ENCODE results near the gene SLC35F1. TPM values are rescaled to one million over a fixed set of nuclear protein-coding genes. Genes with fewer than 3 reads are reported as not detected.

Gene SLC35F1
- total RNA-seq, 2 experiments from 2014 or later, result 0.09 TPM

GRCh38 chr6:118305081-118305480 is 398.0 kb downstream of the SLC35F1 start:
- Mint-ChIP-seq H3K4me1 (ENCODE audit: low read depth) (no peaks in the 10 kb centered on the region), H3K36me3 (ENCODE audit: low read depth) (no peaks in the 10 kb centered on the region), H3K4me3 (no peak overlapping the region), H3K27me3 (no peaks in the 10 kb centered on the region), H3K27ac (no peak overlapping the region), H3K9me3 (no peaks in the 10 kb centered on the region)
- CTCF ChIA-PET, result no interaction called here
- ATAC-seq (no peak), DNase-seq (no peak)
- POLR2A ChIA-PET, result no interaction called here
- intact Hi-C loops (cut with micrococcal nuclease), result no loop called here
- no peak for TF ChIP-seq CTCF (IDR thresholded peaks at IDR 0.05)

GRCh38 chr6:118306392-118307238 is 399.6 kb downstream of the SLC35F1 start:
- ChIA-PET CTCF (no interaction called here), POLR2A (no interaction called here)
- intact Hi-C loops (cut with micrococcal nuclease), result no loop called here
- Mint-ChIP-seq H3K4me1 (ENCODE audit: low read depth) (no peaks in the 10 kb centered on the region), H3K27me3 (no peaks in the 10 kb centered on the region), H3K4me3 (no peak overlapping the region), H3K36me3 (ENCODE audit: low read depth) (no peaks in the 10 kb centered on the region), H3K9me3 (no peaks in the 10 kb centered on the region), H3K27ac (no peak overlapping the region)
- TF ChIP-seq CTCF (IDR thresholded peaks at IDR 0.05), result no peak
- ATAC-seq (no peak), DNase-seq (no peak)

GRCh38 chr6:118307581-118307980 is 400.5 kb downstream of the SLC35F1 start:
- Mint-ChIP-seq H3K9me3 (no peaks in the 10 kb centered on the region), H3K27me3 (no peaks in the 10 kb centered on the region), H3K36me3 (ENCODE audit: low read depth) (no peaks in the 10 kb centered on the region), H3K4me1 (ENCODE audit: low read depth) (no peaks in the 10 kb centered on the region), H3K4me3 (no peak overlapping the region), H3K27ac (no peak overlapping the region)
- DNase-seq, result no peak
- ChIA-PET CTCF (no interaction called here), POLR2A (no interaction called here)
- no peak for ATAC-seq
- TF ChIP-seq CTCF (IDR thresholded peaks at IDR 0.05), result no peak
- intact Hi-C loops (cut with micrococcal nuclease), result no loop called here

- no peak for DNase-seq
- POLR2A ChIA-PET, result interaction anchor here (0.9 kb wide), 1 partner anchor 30 kb away, joined by 3 read pairs; no protein-coding TSS in a partner anchor
- CTCF ChIA-PET, result no interaction called here
- no peak for TF ChIP-seq CTCF (IDR thresholded peaks at IDR 0.05)
- intact Hi-C loops (cut with micrococcal nuclease), result no loop called here
- Mint-ChIP-seq H3K4me3 (no peak overlapping the region), H3K27me3 (no peaks in the 10 kb centered on the region), H3K4me1 (ENCODE audit: low read depth) (no peaks in the 10 kb centered on the region), H3K36me3 (ENCODE audit: low read depth) (no peaks in the 10 kb centered on the region), H3K27ac (no peak overlapping the region), H3K9me3 (no peaks in the 10 kb centered on the region)
- no peak for ATAC-seq
Observed at GRCh38 chr6:118309337-118310093, 402.5 kb downstream of the SLC35F1 start.

GRCh38 chr6:118313208-118313607 is 406.1 kb downstream of the SLC35F1 start:
- no peak for DNase-seq
- ChIA-PET POLR2A (no interaction called here), CTCF (interaction anchor here (1.1 kb wide), 1 partner anchor 12 kb away, joined by 3 read pairs; no protein-coding TSS in a partner anchor)
- Mint-ChIP-seq H3K4me3 (no peak overlapping the region), H3K27me3 (no peaks in the 10 kb centered on the region), H3K36me3 (ENCODE audit: low read depth) (no peaks in the 10 kb centered on the region), H3K9me3 (no peaks in the 10 kb centered on the region), H3K4me1 (ENCODE audit: low read depth) (no peaks in the 10 kb centered on the region), H3K27ac (no peak overlapping the region)
- ATAC-seq, result no peak
- intact Hi-C loops (cut with micrococcal nuclease), result no loop called here
- no peak for TF ChIP-seq CTCF (IDR thresholded peaks at IDR 0.05)

Measured in activated CD8-positive, alpha-beta T cell treated with anti-CD3 and anti-CD28 coated beads for 36 hours (primary cell).